ENCODE measurements around the gene VN1R5. TPM values are rescaled to one million over a fixed set of nuclear protein-coding genes. Genes with fewer than 3 reads are reported as not detected.

The VN1R5 gene
- total and polyA plus RNA-seq, 2 of the 4 experiments (the other 2 are of a cell fraction) = not detected

- ATAC-seq (ENCODE audit: low read depth) = peak; percentile 48; the same call in 1 of the 2 replicates
- POLR2A ChIA-PET (ENCODE audit: unreplicated experiment) = no interaction called here
These were observed 25.2 kb downstream of the VN1R5 start for GRCh38 chr1:247281001-247281574.

More at GRCh38 chr1:247281001-247281574, 25.2 kb downstream of the VN1R5 start:
- in situ Hi-C loops (cut with MboI; ENCODE audit: low sequenced_read_pairs) (no loop called here), dilution Hi-C loops (cut with HindIII; ENCODE audit: low sequenced_read_pairs, unreplicated experiment) (no loop called here), intact Hi-C loops (cut with micrococcal nuclease) (no loop called here)
- Histone ChIP-seq H2BK20ac (ENCODE audit: low read depth, low read length) (no peak overlapping the region), H4K5ac (ENCODE audit: low read depth, low read length) (no peak overlapping the region), H4K8ac (ENCODE audit: low read depth in 2 of 2, low read length in 2 of 2) (no peak overlapping the region), H3K9ac (ENCODE audit: low read depth, low read length) (no peak overlapping the region), H3K4ac (ENCODE audit: low read depth, low read length) (no peak overlapping the region), H3K9me3 (ENCODE audit: control insufficient read depth, insufficient read depth, low read length) (no peaks in the 10 kb centered on the region; the same call in 1 of the 2 replicates), H3K36me3 (ENCODE audit: control insufficient read depth, insufficient read depth, low read length) (no peaks in the 10 kb centered on the region), H4K91ac (ENCODE audit: insufficient read depth, low read depth, low read length) (no peak overlapping the region), H2AK9ac (replicated peaks; ENCODE audit: low read depth, low read length, poor library complexity) (no peak overlapping the region), H3K9me1 (ENCODE audit: insufficient read depth, low read length) (no peaks in the 10 kb centered on the region), H3K18ac (ENCODE audit: low read depth, low read length) (no peak overlapping the region), H3K14ac (replicated peaks; ENCODE audit: low read depth, low read length) (no peak overlapping the region), H3K79me1 (ENCODE audit: low read depth in 1 of 2, low read length in 2 of 2) (no peaks in the 10 kb centered on the region), H4K20me1 (ENCODE audit: insufficient read depth, low read length) (no peaks in the 10 kb centered on the region), H2BK5ac (ENCODE audit: low read depth, low read length, poor library complexity, severe bottlenecking) (no peak overlapping the region), H3K4me3 (ENCODE audit: insufficient read depth, low read depth, low read length) (no peak overlapping the region), H3K4me1 (ENCODE audit: control insufficient read depth, insufficient read depth, low read length) (no peaks in the 10 kb centered on the region), H3K4me2 (ENCODE audit: low read depth, low read length) (no peak overlapping the region; the same call in 1 of the 2 replicates), H3K23ac (ENCODE audit: low read depth, low read length) (no peak overlapping the region), H2AK5ac (ENCODE audit: low read depth, low read length) (no peak overlapping the region), H2BK15ac (ENCODE audit: low read depth, low read length) (no peak overlapping the region), H3K56ac (ENCODE audit: extremely low read depth, insufficient read depth, low read length) (no peak overlapping the region), H3K27me3 (ENCODE audit: control insufficient read depth, insufficient read depth, low read length) (no peaks in the 10 kb centered on the region), H3K27ac (ENCODE audit: insufficient read depth, low read length) (no peak overlapping the region), H2AFZ (replicated peaks; ENCODE audit: low read length, poor library complexity) (peak overlapping the region; percentile 3), H2BK120ac (ENCODE audit: low read depth, low read length) (no peak overlapping the region)
- CTCF ChIA-PET = interaction anchor here (0.5 kb wide), 1 partner anchor 402 kb away, joined by 3 read pairs; no protein-coding TSS in a partner anchor
- WGBS, 2 experiments (ENCODE audit: extremely low coverage in 2 of 2, insufficient read length in 1 of 2) = 47% methylated on average over 2 of the region's 5 CpGs; no CpG with 5 or more reads in 1 of the 2 experiments
- no TSS peak for BruUV-seq (replicated peaks)
- TF ChIP-seq POLR2A (IDR thresholded peaks at IDR 0.05; ENCODE audit: low read depth, low read length) (no peak), CEBPB (IDR thresholded peaks at IDR 0.05; ENCODE audit: low read depth, low read length) (no peak), BHLHE40 (IDR thresholded peaks at IDR 0.05; ENCODE audit: low read depth, low read length) (no peak), RFX5 (IDR thresholded peaks at IDR 0.05; ENCODE audit: low read depth, low read length) (no peak), RCOR1 (IDR thresholded peaks at IDR 0.05; ENCODE audit: insufficient replicate concordance, low read length) (no peak)
- DNase-seq = peak; percentile 21
